ENCODE measurements around the gene PIK3AP1.

DNA sequence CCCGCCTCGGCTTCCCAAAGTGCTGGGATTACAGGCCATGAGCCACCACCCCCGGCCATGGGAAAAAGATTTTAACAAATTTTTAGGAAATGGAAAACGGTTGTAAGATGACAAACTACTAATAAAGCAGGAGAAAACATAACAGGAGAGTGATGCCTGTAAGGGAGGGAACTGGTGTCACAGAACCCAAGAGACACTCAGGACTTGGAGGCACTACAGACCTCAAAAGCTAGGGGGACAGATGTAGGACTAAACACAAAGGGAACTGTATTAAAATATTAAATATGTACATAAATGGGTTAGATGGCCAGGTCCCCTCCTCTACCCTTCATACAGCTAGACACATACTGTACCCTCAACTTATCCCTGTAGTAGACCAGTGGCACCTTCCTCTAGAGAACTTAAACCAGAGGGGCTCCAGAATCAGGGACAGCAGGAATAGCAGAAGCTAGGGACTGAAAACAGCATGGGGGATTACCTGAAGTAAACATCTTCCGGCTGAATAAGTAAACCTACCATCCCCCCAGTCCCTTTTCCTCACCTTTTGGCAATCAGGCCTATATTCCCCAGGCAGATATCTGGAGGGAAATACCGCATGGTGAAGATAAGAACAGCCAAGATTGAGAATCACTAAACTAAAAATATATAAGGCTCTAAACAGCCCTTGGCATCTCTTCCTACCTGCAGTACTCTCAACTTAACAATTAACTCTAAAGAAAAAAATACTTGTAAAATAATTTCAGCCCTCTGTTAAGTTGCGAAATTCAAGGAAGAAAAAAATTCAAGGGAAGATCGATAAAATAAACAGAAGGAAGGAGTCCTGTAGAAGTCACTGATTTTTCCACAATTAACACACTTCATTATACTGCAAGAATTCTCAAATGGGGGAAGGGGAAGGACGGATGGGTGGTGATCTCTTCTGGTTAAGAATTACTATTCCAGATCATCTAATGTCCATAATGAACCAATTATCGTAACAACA, 149.0 kb downstream of the PIK3AP1 start:
- TF ChIP-seq EZH2 (IDR thresholded peaks at IDR 0.05; ENCODE audit: insufficient read depth, poor library complexity, severe bottlenecking) = no peak
- TF ChIP-seq EZH2phosphoT487 (IDR thresholded peaks at IDR 0.05; ENCODE audit: insufficient read depth, low read depth) = no peak
